GM23338 (cell line): ENCODE data around the gene PHLPP2. TPM values are rescaled to one million over a fixed set of nuclear protein-coding genes. Genes with fewer than 3 reads are reported as not detected.

Experiments
- ATAC-seq: fragments of 200-7000 bp; cut with Tn5 transposase; 3 replicates; pipeline ENCODE4 v1.9.1; 2020
- DNase-seq: peaks from one replicate; pipeline ENCODE4 v3.0.0-alpha.2; 2015; ENCODE audit warnings: low spot score
- H2AFZ ChIP-seq: fragments of 200-600 bp; sonication (generic); 2 replicates; pipeline ENCODE4 v1.8.0; 2016; ENCODE audit warnings: antibody characterized with exemption, mild to moderate bottlenecking, moderate library complexity
- H3F3A ChIP-seq: fragments of 200-600 bp; sonication (generic); replicated peaks from 2 replicates; pipeline ENCODE4 v1.8.0; 2017; ENCODE audit warnings: antibody characterized with exemption, mixed run types, low read depth
- H3K27ac ChIP-seq: fragments of 200-600 bp; sonication (generic); 2 replicates; pipeline ENCODE4 v1.6.1; 2016; ENCODE audit warnings: low read depth
- H3K27me3 ChIP-seq: fragments of 200-600 bp; sonication (generic); 2 replicates; pipeline ENCODE4 v1.8.0; 2016; ENCODE audit warnings: mild to moderate bottlenecking, mixed run types, moderate library complexity; ENCODE audit not compliant: insufficient read depth
- H3K36me3 ChIP-seq: fragments of 200-600 bp; sonication (generic); 2 replicates; pipeline ENCODE4 v1.8.0; 2016; ENCODE audit warnings: mild to moderate bottlenecking; ENCODE audit not compliant: insufficient read depth
- H3K4me1 ChIP-seq: fragments of 200-600 bp; sonication (generic); 2 replicates; pipeline ENCODE4 v1.8.0; 2016; ENCODE audit warnings: mild to moderate bottlenecking, moderate library complexity; ENCODE audit not compliant: insufficient read depth
- H3K4me2 ChIP-seq: fragments of 200-600 bp; sonication (generic); 2 replicates; pipeline ENCODE4 v1.7.1; 2017; ENCODE audit warnings: mixed run types
- H3K4me3 ChIP-seq: fragments of 200-600 bp; sonication (generic); 2 replicates; pipeline ENCODE4 v1.6.1; 2016; ENCODE audit warnings: mixed run types
- H3K79me2 ChIP-seq: fragments of 200-600 bp; sonication (generic); replicated peaks from 2 replicates; pipeline ENCODE4 v1.8.0; 2017; ENCODE audit warnings: mild to moderate bottlenecking; ENCODE audit not compliant: insufficient read depth
- H3K9me2 ChIP-seq: fragments of 200-600 bp; sonication (generic); 2 replicates; pipeline ENCODE4 v1.8.0; 2017; ENCODE audit not compliant: insufficient read depth
- H4K20me1 ChIP-seq: fragments of 200-600 bp; sonication (generic); replicated peaks from 2 replicates; pipeline ENCODE4 v1.8.0; 2017; ENCODE audit warnings: mild to moderate bottlenecking; ENCODE audit not compliant: insufficient read depth
- H3K27ac Mint-ChIP-seq: 2 replicates; pipeline ENCODE4 v1.8.0; 2020; ENCODE audit warnings: inconsistent platforms, mild to moderate bottlenecking, moderate library complexity, mixed read lengths
- H3K27me3 Mint-ChIP-seq: 3 replicates; pipeline ENCODE4 v1.8.0; 2022; ENCODE audit warnings: low read depth, mild to moderate bottlenecking, moderate library complexity, mixed read lengths, inconsistent platforms; ENCODE audit not compliant: insufficient read depth, poor library complexity
- H3K36me3 Mint-ChIP-seq: 3 replicates; pipeline ENCODE4 v1.8.0; 2021; ENCODE audit warnings: low read depth, mild to moderate bottlenecking, inconsistent platforms, moderate library complexity, mixed read lengths
- H3K4me1 Mint-ChIP-seq: 3 replicates; pipeline ENCODE4 v1.8.0; 2020; ENCODE audit warnings: mild to moderate bottlenecking, inconsistent platforms, mixed read lengths
- H3K4me3 Mint-ChIP-seq: 3 replicates; pipeline ENCODE4 v1.8.0; 2021; ENCODE audit warnings: moderate library complexity, mild to moderate bottlenecking, inconsistent platforms, mixed read lengths
- H3K9me3 Mint-ChIP-seq: 3 replicates; pipeline ENCODE4 v1.8.0; 2020; ENCODE audit warnings: moderate library complexity, mild to moderate bottlenecking, inconsistent platforms, mixed read lengths
- CREB1 ChIP-seq: fragments of 250-450 bp; sonication (Bioruptor Pico); IDR thresholded peaks from 2 replicates; pipeline ENCODE4 v1.5.0; 2020; ENCODE audit warnings: low read depth, mild to moderate bottlenecking, moderate library complexity
- CTCF ChIP-seq, 2 experiments: fragments of 200-600 bp in 1 of 2; sonication (generic) in 1 of 2; conservative IDR thresholded peaks; 2 replicates each; pipeline versions ENCODE4 v1.5.1 to v1.6.1; 2016 to 2017; ENCODE audit warnings: antibody characterized with exemption in 2 of 2, low read depth in 2 of 2, mild to moderate bottlenecking in 2 of 2, moderate library complexity in 1 of 2
- ETS1 ChIP-seq: IDR thresholded peaks from 2 replicates; pipeline ENCODE4 v1.6.1; 2016; ENCODE audit warnings: antibody characterized with exemption
- EZH2 ChIP-seq: fragments of 200-600 bp; sonication (generic); IDR thresholded peaks from one replicate; pipeline ENCODE4 v1.8.0; 2017; ENCODE audit warnings: antibody characterized with exemption, mild to moderate bottlenecking, low read depth; ENCODE audit not compliant: unreplicated experiment
- EZH2phosphoT487 ChIP-seq: fragments of 200-600 bp; sonication (generic); IDR thresholded peaks from one replicate; pipeline ENCODE4 v1.8.1; 2018; ENCODE audit warnings: antibody characterized with exemption; ENCODE audit not compliant: unreplicated experiment
- JUNB ChIP-seq: IDR thresholded peaks from one replicate; pipeline ENCODE4 v1.6.1; 2016; ENCODE audit warnings: antibody characterized with exemption; ENCODE audit not compliant: unreplicated experiment
- NANOG ChIP-seq: IDR thresholded peaks from 2 replicates; pipeline ENCODE4 v1.6.1; 2016; ENCODE audit warnings: antibody characterized with exemption, borderline replicate concordance
- POLR2AphosphoS5 ChIP-seq: IDR thresholded peaks from 2 replicates; pipeline ENCODE4 v1.6.1; 2016; ENCODE audit warnings: antibody characterized with exemption, low read depth
- REST ChIP-seq: IDR thresholded peaks from one replicate; pipeline ENCODE4 v1.6.1; 2018; ENCODE audit warnings: antibody characterized with exemption; ENCODE audit not compliant: unreplicated experiment
- STAT1 ChIP-seq: IDR thresholded peaks from one replicate; pipeline ENCODE4 v1.6.1; 2016; ENCODE audit warnings: antibody characterized with exemption; ENCODE audit not compliant: unreplicated experiment
- ZNF114 ChIP-seq: fragments of 250-450 bp; sonication (Bioruptor Pico); IDR thresholded peaks from 2 replicates; pipeline ENCODE4 v1.5.0; 2020; ENCODE audit warnings: mild to moderate bottlenecking, moderate library complexity
- ZNF331 ChIP-seq: fragments of 250-450 bp; sonication (Bioruptor Pico); IDR thresholded peaks from 2 replicates; pipeline ENCODE4 v1.5.0; 2020; ENCODE audit warnings: low read depth, mild to moderate bottlenecking, moderate library complexity
- ZNF462 ChIP-seq: fragments of 250-450 bp; sonication (Bioruptor Pico); IDR thresholded peaks from 2 replicates; pipeline ENCODE4 v1.5.0; 2020; ENCODE audit warnings: mild to moderate bottlenecking, moderate library complexity
- polyA plus RNA-seq: library from polyadenylated mRNA; unstranded; fragments of >200 nt; fragmentation: Nextera tagmentation; extraction: Ambion mirVana; gene quantifications from 2 replicates; pipeline ENCODE4 v1.2.1, GENCODE V29; 2016
- total RNA-seq: library from RNA; depleted of rRNA; stranded (reverse); fragments of >200 nt; shearing (Covaris generic); gene quantifications from 2 replicates; pipeline ENCODE4 v1.2.3, GENCODE V29; 2014

Gene PHLPP2
- total and polyA plus RNA-seq, 2 experiments from 2014 or later, result 4.2 to 20.5 TPM

DNA sequence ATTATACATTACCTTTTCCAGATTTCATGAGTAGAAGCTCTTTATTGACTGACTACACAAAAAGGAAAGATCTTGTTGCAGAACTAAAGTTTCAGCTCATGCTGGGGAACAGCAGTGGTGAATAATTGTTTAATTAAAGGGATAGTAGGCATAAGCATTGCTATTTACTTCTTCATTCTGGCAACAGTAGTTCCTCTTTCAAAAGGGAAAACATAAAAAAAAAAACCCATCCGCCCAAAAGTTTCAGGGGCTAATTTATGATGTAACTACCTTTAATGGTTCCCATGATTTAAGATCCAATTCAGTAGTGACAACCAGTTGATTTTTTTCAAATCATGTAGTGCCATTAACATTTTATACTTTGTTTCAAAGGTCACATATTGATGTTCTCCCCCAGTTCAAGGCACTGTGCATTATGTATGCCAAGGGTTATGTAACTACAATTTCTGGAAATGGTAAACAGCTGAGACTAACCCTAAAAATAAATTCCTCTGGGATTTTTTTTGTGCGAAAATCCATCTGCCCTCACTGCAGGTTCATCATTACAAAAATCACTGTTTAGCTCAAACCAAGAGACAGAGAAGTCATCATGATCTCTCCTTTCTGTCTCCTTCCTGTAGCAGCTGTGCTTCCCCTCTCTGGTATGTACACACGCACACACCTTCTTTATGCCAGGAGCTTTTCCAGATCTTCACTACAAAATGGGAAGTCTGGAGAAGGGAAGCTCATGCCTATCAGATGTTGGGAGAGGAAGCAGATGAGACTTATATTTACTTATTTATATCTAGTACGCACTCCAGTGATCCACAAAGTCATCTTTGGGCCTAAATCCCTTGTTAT lies 2.2 kb upstream of the PHLPP2 start:
- Histone ChIP-seq H3K27ac (no peak overlapping the region), H3K4me1 (peaks cover 13% of the 10 kb centered on the region), H3K9me2 (no peaks in the 10 kb centered on the region), H3K36me3 (peaks cover 3% of the 10 kb centered on the region; the same call in 1 of the 2 replicates), H2AFZ (no peak overlapping the region), H3K27me3 (peaks cover 15% of the 10 kb centered on the region), H3K4me2 (no peak overlapping the region), H4K20me1 (no peaks in the 10 kb centered on the region; the same call in 1 of the 2 replicates), H3K79me2 (peaks cover 8% of the 10 kb centered on the region), H3F3A (peaks cover 7% of the 10 kb centered on the region), H3K4me3 (no peak overlapping the region)
- Mint-ChIP-seq H3K27ac (no peak overlapping the region; the same call in 1 of the 2 replicates), H3K9me3 (no peaks in the 10 kb centered on the region), H3K4me1 (peaks cover 24% of the 10 kb centered on the region), H3K27me3 (peaks cover 6% of the 10 kb centered on the region), H3K4me3 (no peak overlapping the region), H3K36me3 (no peaks in the 10 kb centered on the region; the same call in 2 of the 3 replicates)
- ATAC-seq, result no peak
- DNase-seq, result no peak
- TF ChIP-seq STAT1, result no peak
- no peak for TF ChIP-seq CREB1 (CRISPR knock-in tag)
- no peak for TF ChIP-seq POLR2AphosphoS5
- no peak for TF ChIP-seq JUNB
- no peak for TF ChIP-seq NANOG
- no peak for TF ChIP-seq ZNF462
- TF ChIP-seq EZH2, result no peak
- TF ChIP-seq CTCF (conservative IDR thresholded peaks at IDR 0.05; ENCODE audit: low read depth in 2 of 2), result no peak
- no peak for TF ChIP-seq REST
- TF ChIP-seq ZNF331 (CRISPR knock-in tag), result no peak
- TF ChIP-seq EZH2phosphoT487, result no peak
- TF ChIP-seq ZNF114 (CRISPR knock-in tag), result no peak
- no peak for TF ChIP-seq ETS1
